ENCODE measurements around the gene NFATC4.

GRCh38 chr14:24343795-24344660 is 24.0 kb upstream of the NFATC4 start:
- TF ChIP-seq EZH2 (IDR thresholded peaks at IDR 0.05; ENCODE audit: borderline replicate concordance, insufficient read depth, low read length, poor library complexity, severe bottlenecking), result no peak
- TF ChIP-seq CTCF (IDR thresholded peaks at IDR 0.05; ENCODE audit: poor library complexity, severe bottlenecking), result no peak
- TF ChIP-seq POLR2AphosphoS5 (IDR thresholded peaks at IDR 0.05), result no peak
- TF ChIP-seq EP300 (conservative IDR thresholded peaks at IDR 0.05; ENCODE audit: poor library complexity, severe bottlenecking), result no peak
- TF ChIP-seq TAF1 (IDR thresholded peaks at IDR 0.05; ENCODE audit: low read depth), result no peak

Measured in neural cell (in vitro differentiated cells).